Left lung (tissue), 10 donors: ENCODE measurements around the gene CHIC2. TPM values are rescaled to one million over a fixed set of nuclear protein-coding genes. Genes with fewer than 3 reads are reported as not detected.

Experiments used
- ATAC-seq: fragments of 200-7000 bp; cut with Tn5 transposase; one replicate; pipeline ENCODE4 v1.9.1; 2020; ENCODE audit warnings: moderate library complexity
- DNase-seq, 4 donors: peaks; one replicate each; pipeline ENCODE4 v3.0.0-alpha.2; 2013 to 2020
- H3K27ac ChIP-seq, 2 donors: fragments of 200-600 bp; sonication (generic) in 1 of 2; one replicate each; pipeline versions ENCODE4 v1.5.0 to v1.8.0; 2020 to 2021
- H3K27me3 ChIP-seq, 2 donors: fragments of 200-600 bp; sonication (generic) in 1 of 2; one replicate each; pipeline versions ENCODE4 v1.5.0 to v1.8.0; 2020 to 2021
- H3K36me3 ChIP-seq, 2 donors: fragments of 200-600 bp; sonication (generic) in 1 of 2; one replicate each; pipeline versions ENCODE4 v1.5.0 to v1.8.0; 2020 to 2021
- H3K4me1 ChIP-seq, 2 donors: fragments of 200-600 bp; one replicate each; pipeline ENCODE4 v1.8.0; 2021
- H3K4me3 ChIP-seq, 2 donors: fragments of 200-600 bp; sonication (generic) in 1 of 2; one replicate each; pipeline versions ENCODE4 v1.5.0 to v1.8.0; 2020 to 2021; ENCODE audit warnings: mild to moderate bottlenecking in 1 of 2
- H3K9me3 ChIP-seq, 2 donors: fragments of 200-600 bp; sonication (generic) in 1 of 2; one replicate each; pipeline versions ENCODE4 v1.5.0 to v1.8.0; 2020 to 2021
- CTCF ChIP-seq, 2 donors: fragments of 200-600 bp; sonication (generic) in 1 of 2; IDR thresholded peaks; one replicate each; pipeline versions ENCODE4 v1.5.0 to v1.8.0; 2021; ENCODE audit warnings: antibody characterized with exemption in 2 of 2
- intact Hi-C, 2 donors: fragments of 100-400 bp; cut with DNase I; formaldehyde crosslinking; loops; one replicate each; pipeline versions ENCODE4 v1.11.2 to v1.14.2; 2022
- polyA plus RNA-seq, 6 donors: library from polyadenylated mRNA; unstranded; fragments of 120-200 nt; gene quantifications; one replicate each; pipeline ENCODE4 v1.2.1, GENCODE V29; 2013; ENCODE audit not compliant: insufficient read length in 6 of 6
- total RNA-seq, 2 donors: library from RNA; stranded (reverse); fragmentation: NEBNext Ultra II Directional; extraction: Animal tissue kit (Norgen Biotek cat#: 25700); gene quantifications; one replicate each; pipeline ENCODE4 v1.2.1, GENCODE V29; 2021
- donor health status: DM: no; HTN: yes; CAD: no.
- donor health status: DM: no; HTN: no; CAD: no.

CHIC2 gene
- total and polyA plus RNA-seq, 8 donors = 18.5 to 34.9 (median 26.4) TPM

GRCh38 chr4:54107951-54108748, 43.7 kb upstream of the CHIC2 start:
- ATAC-seq (no peak), DNase-seq (no peak)
- peaks cover 86 to 99% of the 10 kb centered on the region in 2 donors for H3K27me3 ChIP-seq
- intact Hi-C loops = no loop called here
- H3K4me1 ChIP-seq = peaks cover 0 to 8% of the 10 kb centered on the region in 2 donors
- no peak overlapping the region for H3K27ac ChIP-seq
- H3K36me3 ChIP-seq = no peaks in the 10 kb centered on the region
- no peak overlapping the region for H3K4me3 ChIP-seq
- H3K9me3 ChIP-seq = no peaks in the 10 kb centered on the region
- no peak for TF ChIP-seq CTCF (IDR thresholded peaks at IDR 0.05)

- H3K36me3 ChIP-seq = no peaks in the 10 kb centered on the region
- intact Hi-C loops = no loop called here
- TF ChIP-seq CTCF (IDR thresholded peaks at IDR 0.05) = no peak
- DNase-seq (no peak), ATAC-seq (no peak)
- no peak overlapping the region for H3K27ac ChIP-seq
- H3K4me3 ChIP-seq = no peak overlapping the region
- H3K27me3 ChIP-seq = peaks cover 94 to 100% of the 10 kb centered on the region in 2 donors
- peaks cover 11 to 22% of the 10 kb centered on the region in 2 donors for H3K4me1 ChIP-seq
- no peaks in the 10 kb centered on the region for H3K9me3 ChIP-seq
Measured at GRCh38 chr4:54104907-54105306, 40.5 kb upstream of the CHIC2 start.

- Histone ChIP-seq H3K27ac (no peak overlapping the region), H3K27me3 (peaks cover 94 to 100% of the 10 kb centered on the region in 2 donors), H3K4me3 (no peak overlapping the region), H3K4me1 (peaks cover 12 to 30% of the 10 kb centered on the region in 2 donors), H3K9me3 (no peaks in the 10 kb centered on the region), H3K36me3 (no peaks in the 10 kb centered on the region)
- no peak for ATAC-seq
- intact Hi-C loops = no loop called here
- DNase-seq = no peak
- TF ChIP-seq CTCF (IDR thresholded peaks at IDR 0.05) = no peak
Measured at GRCh38 chr4:54103190-54103574, 38.8 kb upstream of the CHIC2 start.

GRCh38 chr4:54102531-54103106, 38.2 kb upstream of the CHIC2 start:
- no peak for TF ChIP-seq CTCF (IDR thresholded peaks at IDR 0.05)
- Histone ChIP-seq H3K27me3 (peaks cover 94 to 100% of the 10 kb centered on the region in 2 donors), H3K4me1 (peaks cover 12 to 30% of the 10 kb centered on the region in 2 donors), H3K4me3 (no peak overlapping the region), H3K9me3 (no peaks in the 10 kb centered on the region), H3K36me3 (no peaks in the 10 kb centered on the region), H3K27ac (no peak overlapping the region)
- no peak for ATAC-seq
- no peak for DNase-seq
- intact Hi-C loops = no loop called here

- Histone ChIP-seq H3K27me3 (peaks cover 95 to 100% of the 10 kb centered on the region in 2 donors), H3K4me1 (peaks cover 12 to 30% of the 10 kb centered on the region in 2 donors), H3K27ac (no peak overlapping the region), H3K9me3 (no peaks in the 10 kb centered on the region), H3K36me3 (no peaks in the 10 kb centered on the region), H3K4me3 (no peak overlapping the region)
- ATAC-seq (no peak), DNase-seq (no peak)
- intact Hi-C loops = no loop called here
- no peak for TF ChIP-seq CTCF (IDR thresholded peaks at IDR 0.05)
Measured at GRCh38 chr4:54101190-54102041, 37.0 kb upstream of the CHIC2 start.
